DOHH2 (cell line): ENCODE results near the gene PRRX1.

ENCODE experiments used
- EZH2phosphoT487 ChIP-seq: fragments of 200-600 bp; sonication (generic); IDR thresholded peaks from 2 replicates; pipeline ENCODE4 v1.6.1; 2017; ENCODE audit warnings: borderline replicate concordance, mild to moderate bottlenecking, antibody characterized with exemption, low read length, moderate library complexity, mixed read lengths
- TF ChIP-seq, protein P1 (sequence below): fragments of 200-600 bp; sonication (generic); IDR thresholded peaks from one replicate; pipeline ENCODE4 v1.5.1; 2014; ENCODE audit warnings: antibody characterized with exemption, mild to moderate bottlenecking, low read depth, low read length; ENCODE audit not compliant: poor library complexity, severe bottlenecking

DNA sequence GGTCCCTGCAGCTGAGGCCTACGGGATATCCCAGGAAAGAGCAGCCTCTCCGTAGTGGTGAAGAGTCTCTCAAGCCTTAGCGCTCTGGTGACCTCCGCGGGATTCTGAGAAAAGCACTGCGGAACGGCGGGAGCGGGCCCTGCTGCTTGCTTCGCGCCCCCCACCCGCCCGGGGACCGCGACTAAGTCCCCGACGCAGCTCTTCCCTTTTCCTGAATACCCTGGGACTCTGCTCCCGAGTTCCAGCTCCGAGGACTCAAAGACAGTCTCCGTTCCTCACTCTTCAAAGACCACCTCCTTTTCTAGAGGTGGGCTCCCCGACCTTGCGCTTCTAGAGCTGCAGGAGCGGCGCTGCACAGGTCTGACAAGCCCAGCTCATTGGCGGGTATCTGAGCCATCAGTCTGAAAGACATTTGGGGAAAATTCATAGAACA lies 3.6 kb upstream of the PRRX1 start:
- TF ChIP-seq, protein P1, sequence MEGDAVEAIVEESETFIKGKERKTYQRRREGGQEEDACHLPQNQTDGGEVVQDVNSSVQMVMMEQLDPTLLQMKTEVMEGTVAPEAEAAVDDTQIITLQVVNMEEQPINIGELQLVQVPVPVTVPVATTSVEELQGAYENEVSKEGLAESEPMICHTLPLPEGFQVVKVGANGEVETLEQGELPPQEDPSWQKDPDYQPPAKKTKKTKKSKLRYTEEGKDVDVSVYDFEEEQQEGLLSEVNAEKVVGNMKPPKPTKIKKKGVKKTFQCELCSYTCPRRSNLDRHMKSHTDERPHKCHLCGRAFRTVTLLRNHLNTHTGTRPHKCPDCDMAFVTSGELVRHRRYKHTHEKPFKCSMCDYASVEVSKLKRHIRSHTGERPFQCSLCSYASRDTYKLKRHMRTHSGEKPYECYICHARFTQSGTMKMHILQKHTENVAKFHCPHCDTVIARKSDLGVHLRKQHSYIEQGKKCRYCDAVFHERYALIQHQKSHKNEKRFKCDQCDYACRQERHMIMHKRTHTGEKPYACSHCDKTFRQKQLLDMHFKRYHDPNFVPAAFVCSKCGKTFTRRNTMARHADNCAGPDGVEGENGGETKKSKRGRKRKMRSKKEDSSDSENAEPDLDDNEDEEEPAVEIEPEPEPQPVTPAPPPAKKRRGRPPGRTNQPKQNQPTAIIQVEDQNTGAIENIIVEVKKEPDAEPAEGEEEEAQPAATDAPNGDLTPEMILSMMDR, result no peak
- no peak for TF ChIP-seq EZH2phosphoT487
